ENCODE data around the gene CHST2. TPM values are rescaled to one million over a fixed set of nuclear protein-coding genes. Genes with fewer than 3 reads are reported as not detected.

CHST2 gene
- total and polyA plus RNA-seq, 4 donors = 0.11 to 48.7 (median 0.93) TPM

DNA sequence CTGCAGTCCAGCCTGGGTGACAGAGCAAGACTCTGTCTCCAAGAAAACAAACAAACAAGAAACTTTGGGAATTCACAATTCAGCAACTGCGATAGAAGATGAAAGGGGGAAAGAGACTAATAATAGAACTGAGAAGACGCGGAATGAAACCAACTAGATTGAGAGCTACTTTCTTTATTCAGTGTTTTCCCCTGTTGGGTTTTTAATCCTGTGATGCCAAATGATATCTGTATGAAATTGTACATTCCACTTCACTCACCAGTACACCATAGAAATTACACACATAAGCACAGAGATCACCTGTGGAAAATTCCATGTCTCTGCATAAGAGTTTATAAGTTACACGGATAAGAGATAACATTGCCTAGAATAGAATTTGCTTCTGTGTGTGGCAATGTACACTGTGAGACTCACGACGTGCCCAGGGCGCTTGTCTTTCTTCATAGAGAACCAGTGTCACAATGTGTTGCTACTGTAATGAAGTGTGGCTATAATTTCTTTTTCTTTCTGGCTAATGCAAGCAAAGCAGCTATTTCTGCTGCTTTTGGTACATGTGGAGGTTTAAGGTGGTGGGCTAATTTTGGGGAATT lies 17.7 kb upstream of the CHST2 start (continued):
- TF ChIP-seq, protein P1, sequence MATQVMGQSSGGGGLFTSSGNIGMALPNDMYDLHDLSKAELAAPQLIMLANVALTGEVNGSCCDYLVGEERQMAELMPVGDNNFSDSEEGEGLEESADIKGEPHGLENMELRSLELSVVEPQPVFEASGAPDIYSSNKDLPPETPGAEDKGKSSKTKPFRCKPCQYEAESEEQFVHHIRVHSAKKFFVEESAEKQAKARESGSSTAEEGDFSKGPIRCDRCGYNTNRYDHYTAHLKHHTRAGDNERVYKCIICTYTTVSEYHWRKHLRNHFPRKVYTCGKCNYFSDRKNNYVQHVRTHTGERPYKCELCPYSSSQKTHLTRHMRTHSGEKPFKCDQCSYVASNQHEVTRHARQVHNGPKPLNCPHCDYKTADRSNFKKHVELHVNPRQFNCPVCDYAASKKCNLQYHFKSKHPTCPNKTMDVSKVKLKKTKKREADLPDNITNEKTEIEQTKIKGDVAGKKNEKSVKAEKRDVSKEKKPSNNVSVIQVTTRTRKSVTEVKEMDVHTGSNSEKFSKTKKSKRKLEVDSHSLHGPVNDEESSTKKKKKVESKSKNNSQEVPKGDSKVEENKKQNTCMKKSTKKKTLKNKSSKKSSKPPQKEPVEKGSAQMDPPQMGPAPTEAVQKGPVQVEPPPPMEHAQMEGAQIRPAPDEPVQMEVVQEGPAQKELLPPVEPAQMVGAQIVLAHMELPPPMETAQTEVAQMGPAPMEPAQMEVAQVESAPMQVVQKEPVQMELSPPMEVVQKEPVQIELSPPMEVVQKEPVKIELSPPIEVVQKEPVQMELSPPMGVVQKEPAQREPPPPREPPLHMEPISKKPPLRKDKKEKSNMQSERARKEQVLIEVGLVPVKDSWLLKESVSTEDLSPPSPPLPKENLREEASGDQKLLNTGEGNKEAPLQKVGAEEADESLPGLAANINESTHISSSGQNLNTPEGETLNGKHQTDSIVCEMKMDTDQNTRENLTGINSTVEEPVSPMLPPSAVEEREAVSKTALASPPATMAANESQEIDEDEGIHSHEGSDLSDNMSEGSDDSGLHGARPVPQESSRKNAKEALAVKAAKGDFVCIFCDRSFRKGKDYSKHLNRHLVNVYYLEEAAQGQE (IDR thresholded peaks at IDR 0.05) = no peak
- TF ChIP-seq, protein P2, sequence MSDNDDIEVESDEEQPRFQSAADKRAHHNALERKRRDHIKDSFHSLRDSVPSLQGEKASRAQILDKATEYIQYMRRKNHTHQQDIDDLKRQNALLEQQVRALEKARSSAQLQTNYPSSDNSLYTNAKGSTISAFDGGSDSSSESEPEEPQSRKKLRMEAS (IDR thresholded peaks at IDR 0.05) = no peak
- TF ChIP-seq RAD21 (IDR thresholded peaks at IDR 0.05) = no peak
- TF ChIP-seq GABPA (IDR thresholded peaks at IDR 0.05 in 1 of 2, conservative IDR thresholded peaks at IDR 0.05 in 1 of 2) = no peak
- no peak for TF ChIP-seq TAF1 (conservative IDR thresholded peaks at IDR 0.05)
- TF ChIP-seq, protein P3, sequence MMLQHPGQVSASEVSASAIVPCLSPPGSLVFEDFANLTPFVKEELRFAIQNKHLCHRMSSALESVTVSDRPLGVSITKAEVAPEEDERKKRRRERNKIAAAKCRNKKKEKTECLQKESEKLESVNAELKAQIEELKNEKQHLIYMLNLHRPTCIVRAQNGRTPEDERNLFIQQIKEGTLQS (IDR thresholded peaks at IDR 0.05) = no peak
- no peak for TF ChIP-seq JUND (IDR thresholded peaks at IDR 0.05)

DNA sequence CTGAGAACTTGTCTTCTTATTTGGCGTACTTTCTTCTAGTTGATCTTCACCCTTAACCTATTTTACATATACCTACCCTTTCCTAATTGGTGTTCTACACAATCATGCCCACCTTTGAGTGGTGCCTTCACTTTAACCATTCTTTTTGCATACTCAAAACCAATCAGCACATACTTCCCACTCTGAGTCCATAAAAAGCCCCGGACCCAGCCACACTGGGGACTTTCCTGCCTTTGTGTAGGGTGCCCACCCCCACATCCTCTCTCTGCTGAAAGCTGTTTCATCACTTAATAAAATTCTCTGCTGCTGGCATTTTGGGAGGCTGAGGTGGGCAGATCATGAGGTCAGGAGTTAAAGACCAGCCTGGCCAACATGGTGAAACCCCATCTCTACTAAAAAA lies 15.9 kb upstream of the CHST2 start:
- 67% methylated on average over 2 of the region's 2 CpGs for WGBS
- no peak for TF ChIP-seq JUND (IDR thresholded peaks at IDR 0.05)
- TF ChIP-seq, protein P4, sequence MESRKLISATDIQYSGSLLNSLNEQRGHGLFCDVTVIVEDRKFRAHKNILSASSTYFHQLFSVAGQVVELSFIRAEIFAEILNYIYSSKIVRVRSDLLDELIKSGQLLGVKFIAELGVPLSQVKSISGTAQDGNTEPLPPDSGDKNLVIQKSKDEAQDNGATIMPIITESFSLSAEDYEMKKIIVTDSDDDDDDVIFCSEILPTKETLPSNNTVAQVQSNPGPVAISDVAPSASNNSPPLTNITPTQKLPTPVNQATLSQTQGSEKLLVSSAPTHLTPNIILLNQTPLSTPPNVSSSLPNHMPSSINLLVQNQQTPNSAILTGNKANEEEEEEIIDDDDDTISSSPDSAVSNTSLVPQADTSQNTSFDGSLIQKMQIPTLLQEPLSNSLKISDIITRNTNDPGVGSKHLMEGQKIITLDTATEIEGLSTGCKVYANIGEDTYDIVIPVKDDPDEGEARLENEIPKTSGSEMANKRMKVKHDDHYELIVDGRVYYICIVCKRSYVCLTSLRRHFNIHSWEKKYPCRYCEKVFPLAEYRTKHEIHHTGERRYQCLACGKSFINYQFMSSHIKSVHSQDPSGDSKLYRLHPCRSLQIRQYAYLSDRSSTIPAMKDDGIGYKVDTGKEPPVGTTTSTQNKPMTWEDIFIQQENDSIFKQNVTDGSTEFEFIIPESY (IDR thresholded peaks at IDR 0.05) = no peak
- TF ChIP-seq RAD21 (IDR thresholded peaks at IDR 0.05) = no peak
- TF ChIP-seq NR2F2 (IDR thresholded peaks at IDR 0.05) = no peak
- TF ChIP-seq SP1 (IDR thresholded peaks at IDR 0.05) = no peak
- no peak for TF ChIP-seq EGR1 (IDR thresholded peaks at IDR 0.05; ENCODE audit: low read depth in 2 of 2)
- TF ChIP-seq RXRA (IDR thresholded peaks at IDR 0.05) = no peak
- TF ChIP-seq, protein P3 (IDR thresholded peaks at IDR 0.05) = no peak
- TF ChIP-seq GABPA (IDR thresholded peaks at IDR 0.05 in 1 of 2, conservative IDR thresholded peaks at IDR 0.05 in 1 of 2) = no peak
- TF ChIP-seq, protein P2 (IDR thresholded peaks at IDR 0.05) = no peak
- TF ChIP-seq YY1 (IDR thresholded peaks at IDR 0.05) = no peak
- TF ChIP-seq HNF4A (conservative IDR thresholded peaks at IDR 0.05) = no peak
- TF ChIP-seq FOXA2 (IDR thresholded peaks at IDR 0.05) = no peak
- TF ChIP-seq, protein P5, sequence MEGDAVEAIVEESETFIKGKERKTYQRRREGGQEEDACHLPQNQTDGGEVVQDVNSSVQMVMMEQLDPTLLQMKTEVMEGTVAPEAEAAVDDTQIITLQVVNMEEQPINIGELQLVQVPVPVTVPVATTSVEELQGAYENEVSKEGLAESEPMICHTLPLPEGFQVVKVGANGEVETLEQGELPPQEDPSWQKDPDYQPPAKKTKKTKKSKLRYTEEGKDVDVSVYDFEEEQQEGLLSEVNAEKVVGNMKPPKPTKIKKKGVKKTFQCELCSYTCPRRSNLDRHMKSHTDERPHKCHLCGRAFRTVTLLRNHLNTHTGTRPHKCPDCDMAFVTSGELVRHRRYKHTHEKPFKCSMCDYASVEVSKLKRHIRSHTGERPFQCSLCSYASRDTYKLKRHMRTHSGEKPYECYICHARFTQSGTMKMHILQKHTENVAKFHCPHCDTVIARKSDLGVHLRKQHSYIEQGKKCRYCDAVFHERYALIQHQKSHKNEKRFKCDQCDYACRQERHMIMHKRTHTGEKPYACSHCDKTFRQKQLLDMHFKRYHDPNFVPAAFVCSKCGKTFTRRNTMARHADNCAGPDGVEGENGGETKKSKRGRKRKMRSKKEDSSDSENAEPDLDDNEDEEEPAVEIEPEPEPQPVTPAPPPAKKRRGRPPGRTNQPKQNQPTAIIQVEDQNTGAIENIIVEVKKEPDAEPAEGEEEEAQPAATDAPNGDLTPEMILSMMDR (IDR thresholded peaks at IDR 0.05; ENCODE audit: low read depth, low read length, missing input control) = no peak
- TF ChIP-seq FOXA1 (IDR thresholded peaks at IDR 0.05) = no peak
- TF ChIP-seq, protein P1 (IDR thresholded peaks at IDR 0.05) = no peak
- no peak for TF ChIP-seq TAF1 (conservative IDR thresholded peaks at IDR 0.05)
- DNase-seq (ENCODE audit: low spot score) = no peak
- H3K4me1 ChIP-seq (ENCODE audit: control insufficient read depth in 4 of 4, insufficient read depth in 4 of 4, low read length in 3 of 4) = no peaks in the 10 kb centered on the region
- peaks cover 10 to 22% (median 14%) of the 10 kb centered on the region in 4 donors for H3K9me3 ChIP-seq (ENCODE audit: control insufficient read depth in 4 of 4, low read length in 3 of 4)
- H3K4me3 ChIP-seq (ENCODE audit: low read depth in 1 of 3, low read length in 3 of 3) = no peak overlapping the region
- H3K27me3 ChIP-seq (ENCODE audit: control insufficient read depth in 4 of 4, insufficient read depth in 4 of 4, low read length in 3 of 4) = no peaks in the 10 kb centered on the region
- H3K27ac ChIP-seq (ENCODE audit: low read depth in 1 of 2, low read length in 2 of 2) = no peak overlapping the region
- H3K36me3 ChIP-seq (ENCODE audit: control insufficient read depth in 4 of 4, insufficient read depth in 3 of 4, low read depth in 1 of 4, low read length in 3 of 4) = no peaks in the 10 kb centered on the region
- H3K9ac ChIP-seq (ENCODE audit: low read depth in 1 of 2, low read length in 2 of 2) = no peak overlapping the region

All from liver (tissue), 9 donors.